WTC11 (cell line): Measurements from ENCODE around the gene SLC13A4.

Experiments
- JUN ChIP-seq: sonication (generic); formaldehyde crosslinking; IDR thresholded peaks from 2 replicates; pipeline ENCODE4 v1.8.0; 2023; ENCODE audit warnings: mild to moderate bottlenecking, missing genetic modification reagents
- SMAD3 ChIP-seq: sonication (generic); formaldehyde crosslinking; IDR thresholded peaks from 2 replicates; pipeline ENCODE4 v1.8.0; 2022; ENCODE audit warnings: missing genetic modification reagents, mild to moderate bottlenecking, borderline replicate concordance
- TF ChIP-seq, protein P1 (sequence below): fragments of 200-600 bp; IDR thresholded peaks from 2 replicates; pipeline ENCODE4 v1.8.0; 2022; ENCODE audit warnings: antibody characterized with exemption

GRCh38 chr7:135658564-135658963, 69.4 kb downstream of the SLC13A4 start:
- TF ChIP-seq, protein P1, sequence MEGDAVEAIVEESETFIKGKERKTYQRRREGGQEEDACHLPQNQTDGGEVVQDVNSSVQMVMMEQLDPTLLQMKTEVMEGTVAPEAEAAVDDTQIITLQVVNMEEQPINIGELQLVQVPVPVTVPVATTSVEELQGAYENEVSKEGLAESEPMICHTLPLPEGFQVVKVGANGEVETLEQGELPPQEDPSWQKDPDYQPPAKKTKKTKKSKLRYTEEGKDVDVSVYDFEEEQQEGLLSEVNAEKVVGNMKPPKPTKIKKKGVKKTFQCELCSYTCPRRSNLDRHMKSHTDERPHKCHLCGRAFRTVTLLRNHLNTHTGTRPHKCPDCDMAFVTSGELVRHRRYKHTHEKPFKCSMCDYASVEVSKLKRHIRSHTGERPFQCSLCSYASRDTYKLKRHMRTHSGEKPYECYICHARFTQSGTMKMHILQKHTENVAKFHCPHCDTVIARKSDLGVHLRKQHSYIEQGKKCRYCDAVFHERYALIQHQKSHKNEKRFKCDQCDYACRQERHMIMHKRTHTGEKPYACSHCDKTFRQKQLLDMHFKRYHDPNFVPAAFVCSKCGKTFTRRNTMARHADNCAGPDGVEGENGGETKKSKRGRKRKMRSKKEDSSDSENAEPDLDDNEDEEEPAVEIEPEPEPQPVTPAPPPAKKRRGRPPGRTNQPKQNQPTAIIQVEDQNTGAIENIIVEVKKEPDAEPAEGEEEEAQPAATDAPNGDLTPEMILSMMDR = no peak
- TF ChIP-seq JUN (no peak), SMAD3 (CRISPR knock-in tag) (no peak)
